ENCODE measurements around the gene MPZL1. TPM values are rescaled to one million over a fixed set of nuclear protein-coding genes. Genes with fewer than 3 reads are reported as not detected.

MPZL1 gene
- total and polyA plus RNA-seq, 4 donors, result 11.3 to 26.1 (median 16.8) TPM

DNA sequence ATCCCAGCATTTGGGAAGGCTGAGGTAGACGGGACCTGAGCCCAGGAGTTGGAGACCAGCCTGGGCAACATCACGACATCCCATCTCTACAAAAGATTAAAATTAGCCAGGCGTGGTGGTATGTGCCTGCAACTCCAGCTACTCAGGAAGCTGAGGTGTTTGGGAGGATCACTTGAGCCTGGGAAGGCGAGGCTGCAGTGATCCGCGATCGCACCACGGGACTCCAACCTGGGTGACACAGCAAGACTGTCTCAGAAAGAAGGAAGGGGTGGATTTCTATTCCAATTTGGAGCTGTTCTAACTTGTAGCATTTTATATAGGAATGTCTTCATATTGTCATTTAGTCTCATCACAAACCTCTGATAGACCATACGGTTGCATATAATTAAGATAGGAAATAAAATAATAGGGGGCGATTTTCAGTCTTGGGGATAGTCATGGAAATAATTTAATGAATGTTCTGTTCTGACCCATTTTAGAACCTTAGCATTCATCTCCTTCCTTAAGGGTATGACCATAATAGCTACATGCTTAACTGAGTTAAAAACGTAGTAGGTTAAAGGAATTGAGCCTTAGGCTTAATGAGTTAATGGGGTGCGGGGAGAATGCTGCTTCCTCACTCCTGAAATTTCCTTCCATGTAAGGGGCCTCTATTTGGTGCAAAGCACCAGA is 99.0 kb downstream of the MPZL1 start:
- no peak overlapping the region for H3K27ac ChIP-seq (ENCODE audit: low read depth in 1 of 2, low read length in 2 of 2)
- H3K27me3 ChIP-seq (ENCODE audit: control insufficient read depth in 4 of 4, insufficient read depth in 4 of 4, low read length in 3 of 4), result no peaks in the 10 kb centered on the region
- H3K4me1 ChIP-seq (ENCODE audit: control insufficient read depth in 4 of 4, insufficient read depth in 4 of 4, low read length in 3 of 4), result peaks cover 0 to 5% (median 2%) of the 10 kb centered on the region in 4 donors
- H3K9ac ChIP-seq (ENCODE audit: low read depth in 1 of 2, low read length in 2 of 2), result no peak overlapping the region
- H3K9me3 ChIP-seq (ENCODE audit: control insufficient read depth in 4 of 4, low read length in 3 of 4), result no peaks in the 10 kb centered on the region
- TF ChIP-seq CTCF (IDR thresholded peaks at IDR 0.05; ENCODE audit: low read depth, low read length, missing input control), result no peak
- TF ChIP-seq NR2F2 (IDR thresholded peaks at IDR 0.05), result no peak
- no peak for TF ChIP-seq HNF4G (IDR thresholded peaks at IDR 0.05)
- TF ChIP-seq TAF1 (conservative IDR thresholded peaks at IDR 0.05), result no peak
- TF ChIP-seq, protein P1, sequence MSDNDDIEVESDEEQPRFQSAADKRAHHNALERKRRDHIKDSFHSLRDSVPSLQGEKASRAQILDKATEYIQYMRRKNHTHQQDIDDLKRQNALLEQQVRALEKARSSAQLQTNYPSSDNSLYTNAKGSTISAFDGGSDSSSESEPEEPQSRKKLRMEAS (IDR thresholded peaks at IDR 0.05), result no peak
- no peak for TF ChIP-seq SP1 (IDR thresholded peaks at IDR 0.05)
- TF ChIP-seq RXRA (IDR thresholded peaks at IDR 0.05), result no peak
- TF ChIP-seq EGR1 (IDR thresholded peaks at IDR 0.05; ENCODE audit: low read depth in 2 of 2), result no peak
- no peak for TF ChIP-seq RAD21 (IDR thresholded peaks at IDR 0.05)
- 95% methylated on average over 12 of the region's 12 CpGs for WGBS
- no peak for DNase-seq (ENCODE audit: low spot score)
- no peak overlapping the region for H3K4me3 ChIP-seq (ENCODE audit: low read depth in 1 of 3, low read length in 3 of 3)
- no peaks in the 10 kb centered on the region for H3K36me3 ChIP-seq (ENCODE audit: control insufficient read depth in 4 of 4, insufficient read depth in 3 of 4, low read depth in 1 of 4, low read length in 3 of 4)

GRCh38 chr1:167821356-167821685 is 99.5 kb downstream of the MPZL1 start:
- WGBS, result 99% methylated on average over 6 of the region's 6 CpGs
- TF ChIP-seq, protein P2, sequence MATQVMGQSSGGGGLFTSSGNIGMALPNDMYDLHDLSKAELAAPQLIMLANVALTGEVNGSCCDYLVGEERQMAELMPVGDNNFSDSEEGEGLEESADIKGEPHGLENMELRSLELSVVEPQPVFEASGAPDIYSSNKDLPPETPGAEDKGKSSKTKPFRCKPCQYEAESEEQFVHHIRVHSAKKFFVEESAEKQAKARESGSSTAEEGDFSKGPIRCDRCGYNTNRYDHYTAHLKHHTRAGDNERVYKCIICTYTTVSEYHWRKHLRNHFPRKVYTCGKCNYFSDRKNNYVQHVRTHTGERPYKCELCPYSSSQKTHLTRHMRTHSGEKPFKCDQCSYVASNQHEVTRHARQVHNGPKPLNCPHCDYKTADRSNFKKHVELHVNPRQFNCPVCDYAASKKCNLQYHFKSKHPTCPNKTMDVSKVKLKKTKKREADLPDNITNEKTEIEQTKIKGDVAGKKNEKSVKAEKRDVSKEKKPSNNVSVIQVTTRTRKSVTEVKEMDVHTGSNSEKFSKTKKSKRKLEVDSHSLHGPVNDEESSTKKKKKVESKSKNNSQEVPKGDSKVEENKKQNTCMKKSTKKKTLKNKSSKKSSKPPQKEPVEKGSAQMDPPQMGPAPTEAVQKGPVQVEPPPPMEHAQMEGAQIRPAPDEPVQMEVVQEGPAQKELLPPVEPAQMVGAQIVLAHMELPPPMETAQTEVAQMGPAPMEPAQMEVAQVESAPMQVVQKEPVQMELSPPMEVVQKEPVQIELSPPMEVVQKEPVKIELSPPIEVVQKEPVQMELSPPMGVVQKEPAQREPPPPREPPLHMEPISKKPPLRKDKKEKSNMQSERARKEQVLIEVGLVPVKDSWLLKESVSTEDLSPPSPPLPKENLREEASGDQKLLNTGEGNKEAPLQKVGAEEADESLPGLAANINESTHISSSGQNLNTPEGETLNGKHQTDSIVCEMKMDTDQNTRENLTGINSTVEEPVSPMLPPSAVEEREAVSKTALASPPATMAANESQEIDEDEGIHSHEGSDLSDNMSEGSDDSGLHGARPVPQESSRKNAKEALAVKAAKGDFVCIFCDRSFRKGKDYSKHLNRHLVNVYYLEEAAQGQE (IDR thresholded peaks at IDR 0.05), result no peak
- no peak for TF ChIP-seq JUND (IDR thresholded peaks at IDR 0.05)
- no peak for TF ChIP-seq YY1 (IDR thresholded peaks at IDR 0.05)
- no peak for TF ChIP-seq RAD21 (IDR thresholded peaks at IDR 0.05)
- no peak for TF ChIP-seq SP1 (IDR thresholded peaks at IDR 0.05)
- TF ChIP-seq ATF3 (IDR thresholded peaks at IDR 0.05), result no peak
- TF ChIP-seq CTCF (IDR thresholded peaks at IDR 0.05; ENCODE audit: low read depth, low read length, missing input control), result no peak
- no peak for TF ChIP-seq FOXA2 (IDR thresholded peaks at IDR 0.05)
- TF ChIP-seq EGR1 (IDR thresholded peaks at IDR 0.05; ENCODE audit: low read depth in 2 of 2), result no peak
- no peak for TF ChIP-seq GABPA (IDR thresholded peaks at IDR 0.05 in 1 of 2, conservative IDR thresholded peaks at IDR 0.05 in 1 of 2)
- TF ChIP-seq FOXA1 (IDR thresholded peaks at IDR 0.05), result no peak
- no peak for TF ChIP-seq ZBTB33 (IDR thresholded peaks at IDR 0.05)
- TF ChIP-seq NR2F2 (IDR thresholded peaks at IDR 0.05), result no peak
- no peaks in the 10 kb centered on the region for H3K27me3 ChIP-seq (ENCODE audit: control insufficient read depth in 4 of 4, insufficient read depth in 4 of 4, low read length in 3 of 4)
- DNase-seq (ENCODE audit: low spot score), result no peak
- no peak overlapping the region for H3K9ac ChIP-seq (ENCODE audit: low read depth in 1 of 2, low read length in 2 of 2)
- H3K4me3 ChIP-seq (ENCODE audit: low read depth in 1 of 3, low read length in 3 of 3), result no peak overlapping the region
- peaks cover 0 to 5% (median 2%) of the 10 kb centered on the region in 4 donors for H3K4me1 ChIP-seq (ENCODE audit: control insufficient read depth in 4 of 4, insufficient read depth in 4 of 4, low read length in 3 of 4)
- H3K36me3 ChIP-seq (ENCODE audit: control insufficient read depth in 4 of 4, insufficient read depth in 3 of 4, low read depth in 1 of 4, low read length in 3 of 4), result no peaks in the 10 kb centered on the region
- H3K27ac ChIP-seq (ENCODE audit: low read depth in 1 of 2, low read length in 2 of 2), result no peak overlapping the region
- H3K9me3 ChIP-seq (ENCODE audit: control insufficient read depth in 4 of 4, low read length in 3 of 4), result no peaks in the 10 kb centered on the region

Data from liver (tissue), 9 donors.